NCI-H1694 (cell line): ENCODE measurements around the gene HDLBP.

Source experiments
- DNase-seq: peaks from one replicate; lab custom pipeline; 2025; lab: John Stamatoyannopoulos, UW

Gene HDLBP

GRCh38 chr2:241255542-241256167 lies 59.8 kb downstream of the HDLBP start:
- no peak for DNase-seq

GRCh38 chr2:241254904-241255351 lies 60.5 kb downstream of the HDLBP start:
- no peak for DNase-seq

- no peak for DNase-seq
Measured at GRCh38 chr2:241252778-241253475, 62.5 kb downstream of the HDLBP start.

DNA sequence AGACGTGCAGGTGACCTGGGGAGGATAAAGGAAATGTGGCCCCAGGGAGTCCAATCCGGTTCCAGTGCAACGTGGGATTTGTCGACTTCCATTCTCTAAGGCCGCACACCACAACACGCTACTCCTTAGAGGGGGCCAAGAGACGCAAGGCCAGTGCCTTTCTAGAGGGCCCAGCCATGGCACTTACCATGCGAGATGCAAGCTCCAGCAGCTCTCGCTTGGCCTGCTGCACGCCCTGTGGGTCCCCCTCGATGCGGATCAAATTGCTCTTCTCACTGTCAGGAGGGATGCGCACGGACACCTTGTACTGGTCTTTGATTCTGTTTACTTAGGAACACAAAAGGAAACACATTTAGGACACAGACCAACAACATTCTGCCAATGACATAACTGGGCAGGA lies 65.8 kb downstream of the HDLBP start:
- no peak for DNase-seq

DNA sequence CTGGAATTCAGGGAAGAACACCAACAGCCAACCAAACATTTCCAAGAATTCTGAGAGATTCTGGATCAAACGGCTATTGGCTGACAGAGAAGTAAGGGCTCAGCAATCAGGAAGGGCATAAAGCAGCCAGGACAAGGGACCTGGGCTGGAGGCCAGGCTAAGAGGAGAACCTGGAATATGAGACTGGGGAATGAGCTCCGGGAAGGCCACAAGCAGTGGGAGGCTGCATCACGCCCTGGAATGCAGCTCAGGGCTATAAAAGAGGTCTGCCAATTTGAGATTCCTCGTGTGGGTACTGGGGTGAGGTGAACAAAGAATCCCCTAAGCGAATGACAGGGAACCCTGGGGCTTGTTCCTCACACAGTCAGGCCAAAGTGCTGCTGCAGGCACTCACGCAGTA lies 66.6 kb downstream of the HDLBP start:
- DNase-seq = no peak

GRCh38 chr2:241248289-241248688 lies 67.2 kb downstream of the HDLBP start:
- no peak for DNase-seq

- no peak for DNase-seq
Measured at GRCh38 chr2:241244368-241244767, 71.1 kb downstream of the HDLBP start.

GRCh38 chr2:241242306-241242705 lies 73.2 kb downstream of the HDLBP start:
- no peak for DNase-seq

DNA sequence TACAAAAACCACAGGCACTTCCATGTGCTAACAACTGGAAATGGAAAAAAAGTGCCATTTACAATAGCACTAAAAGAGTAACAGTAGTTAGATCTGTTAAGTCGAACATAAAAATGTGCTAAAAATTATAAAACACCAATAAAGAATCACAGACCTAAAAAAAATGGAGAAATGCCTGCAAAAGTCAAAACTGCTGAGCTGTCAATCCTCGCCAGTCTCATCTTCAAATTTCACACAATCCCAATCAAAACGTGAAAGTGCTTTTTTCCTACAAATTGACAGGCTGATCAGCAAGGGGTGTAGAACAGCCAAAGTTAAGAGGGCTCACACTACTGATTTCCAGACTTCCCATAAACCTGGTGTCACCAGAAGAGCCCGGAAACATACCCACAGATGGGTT lies 73.8 kb downstream of the HDLBP start:
- no peak for DNase-seq

DNA sequence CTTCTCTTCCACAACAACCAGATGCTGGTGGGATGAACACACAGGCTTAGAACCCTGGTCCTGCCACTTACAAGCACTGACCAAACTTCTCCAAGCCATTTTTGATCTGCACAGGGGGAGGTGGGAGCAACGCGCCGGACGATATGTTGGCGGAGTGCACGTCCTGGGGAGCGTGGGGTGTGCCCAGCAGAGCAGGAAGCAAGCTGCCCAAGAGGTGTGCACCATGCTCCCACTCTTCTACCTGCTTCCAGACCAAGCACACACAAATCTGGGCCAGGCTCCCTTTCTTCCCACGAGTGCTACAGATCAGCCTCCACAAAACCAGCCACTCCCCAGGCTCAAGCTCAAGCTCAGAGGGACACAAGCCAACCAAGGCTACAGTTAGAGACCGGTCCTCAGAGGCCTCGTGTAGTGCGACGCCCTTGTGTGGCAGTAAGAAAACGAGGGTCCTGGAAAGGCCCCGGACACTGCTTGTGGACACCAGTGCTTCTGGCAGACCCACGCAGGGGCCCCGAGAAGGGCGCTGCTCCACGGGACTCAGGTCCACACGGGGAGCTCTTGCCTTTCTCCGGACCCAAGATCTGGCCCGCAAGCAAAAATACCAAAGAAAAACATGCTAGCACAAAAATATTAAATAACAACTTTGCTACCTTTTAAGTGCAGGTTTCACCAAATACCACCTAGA lies 75.0 kb downstream of the HDLBP start:
- no peak for DNase-seq

- no peak for DNase-seq
Measured at GRCh38 chr2:241239552-241240202, 75.8 kb downstream of the HDLBP start.

- no peak for DNase-seq
Measured at GRCh38 chr2:241238693-241239198, 76.7 kb downstream of the HDLBP start.

DNA sequence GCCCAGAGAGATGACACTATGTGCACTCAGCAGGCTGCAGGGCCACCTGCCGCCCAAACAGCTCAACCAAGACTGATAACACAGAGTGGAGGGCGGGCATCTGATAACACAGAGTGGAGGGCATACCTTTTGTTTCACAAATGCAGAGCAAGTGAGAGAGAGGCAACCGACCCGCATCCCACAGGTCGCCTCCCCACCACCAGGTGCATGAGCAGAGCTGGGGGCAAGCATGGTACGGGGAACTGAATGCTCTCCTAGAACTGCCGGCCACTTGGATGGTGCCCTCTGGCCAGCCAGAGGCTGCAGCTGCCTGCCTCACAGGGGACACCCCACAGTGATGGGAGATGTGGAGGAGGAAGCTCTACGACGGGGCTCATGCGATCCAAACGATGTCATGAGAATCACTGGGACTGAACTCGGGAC lies 77.5 kb downstream of the HDLBP start:
- DNase-seq = no peak

DNA sequence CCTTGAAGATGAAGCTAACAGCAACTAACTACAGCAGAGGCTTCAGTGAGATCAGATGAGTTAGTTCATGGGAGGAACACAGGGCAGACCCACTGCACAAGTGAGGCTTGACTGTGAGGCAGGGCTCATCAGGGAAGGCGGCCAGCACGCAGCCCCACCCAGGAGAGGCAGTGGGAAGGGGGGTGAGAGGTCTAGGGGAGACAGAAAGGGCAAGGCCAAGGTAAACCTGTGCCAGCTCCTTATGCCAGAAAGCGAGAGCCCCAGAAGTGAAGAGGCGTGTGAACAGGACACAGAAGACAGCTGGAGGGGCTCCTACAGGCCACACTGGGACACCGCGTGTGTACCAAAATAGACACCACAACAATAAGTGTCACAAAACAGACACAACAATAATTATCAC lies 78.4 kb downstream of the HDLBP start:
- no peak for DNase-seq

DNA sequence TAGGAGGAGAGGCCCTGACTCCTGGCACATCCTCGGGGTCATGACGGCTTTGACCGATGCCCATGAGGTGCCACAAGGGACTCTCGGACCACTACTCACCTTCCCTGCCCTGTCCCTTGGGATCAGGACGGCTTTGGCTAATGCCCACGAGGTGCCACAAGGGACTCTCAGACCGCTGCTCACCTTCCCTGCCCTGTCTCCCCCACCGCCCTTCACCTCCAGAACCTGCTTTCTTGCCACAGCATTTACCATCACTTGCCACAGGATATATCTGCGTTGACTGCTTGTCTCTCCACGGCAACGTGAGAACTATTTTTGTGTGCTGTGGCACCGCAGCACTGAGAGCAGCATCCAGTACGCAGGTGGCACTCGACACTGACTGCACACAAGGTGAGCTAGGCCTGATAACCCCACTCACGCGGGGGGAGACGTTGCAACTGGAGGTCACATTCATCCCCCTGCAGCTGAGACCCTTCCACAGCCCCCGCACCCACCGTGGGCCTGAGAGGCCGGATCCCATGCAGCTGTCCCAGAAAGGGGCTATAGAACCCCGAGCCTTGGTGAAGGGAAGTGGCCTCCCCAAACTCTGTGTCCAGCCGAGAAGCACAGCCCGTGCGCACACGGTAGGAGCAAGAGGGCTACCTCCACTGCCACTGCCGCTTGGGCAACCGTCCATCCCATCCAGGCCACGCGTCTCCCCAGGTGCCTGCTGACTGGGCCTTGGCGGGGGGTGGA lies 79.4 kb downstream of the HDLBP start:
- no peak for DNase-seq

- DNase-seq = no peak
Measured at GRCh38 chr2:241234962-241235740, 80.3 kb downstream of the HDLBP start.

- no peak for DNase-seq
Measured at GRCh38 chr2:241234066-241234790, 81.2 kb downstream of the HDLBP start.

- DNase-seq = no peak
Measured at GRCh38 chr2:241232736-241233575, 82.5 kb downstream of the HDLBP start.

- DNase-seq = no peak
Measured at GRCh38 chr2:241230435-241230834, 85.0 kb downstream of the HDLBP start.
